Activated naive CD8-positive, alpha-beta T cell treated with anti-CD3 and anti-CD28 coated beads, Interleukin-2, amount 10 ng/mL, durations not matched to agents 7 days and 5 days (primary cell): Measurements from ENCODE around the gene FGGY. TPM values are rescaled to one million over a fixed set of nuclear protein-coding genes. Genes with fewer than 3 reads are reported as not detected.
"Not testable (repeated sequence)": the region's sequence is repeated elsewhere in the genome, so short reads cannot be mapped to it uniquely, and the experiment has no call there.

Experiments
- ATAC-seq: fragments of 150-1000 bp; cut with Tn5 transposase; one replicate; pipeline ENCODE4 v1.10.0; 2021; ENCODE audit warnings: low read depth, moderate library complexity
- POLR2A ChIA-PET: fragments of 350-600 bp; sonication (Branson Sonifier 250); formaldehyde crosslinking; loops from one replicate; lab custom pipeline; 2021; ENCODE audit warnings: antibody characterized with exemption; lab: Charles Lee
- DNase-seq: peaks from one replicate; pipeline ENCODE4 v3.0.0; 2021
- H3K27ac Mint-ChIP-seq: one replicate; pipeline ENCODE4 v1.8.0; 2022; ENCODE audit warnings: mild to moderate bottlenecking, mixed read lengths
- H3K27me3 Mint-ChIP-seq: one replicate; pipeline ENCODE4 v1.8.0; 2022; ENCODE audit warnings: mild to moderate bottlenecking, moderate library complexity, mixed read lengths
- H3K36me3 Mint-ChIP-seq: one replicate; pipeline ENCODE4 v1.8.0; 2021; ENCODE audit warnings: mild to moderate bottlenecking, mixed read lengths
- H3K4me1 Mint-ChIP-seq: one replicate; pipeline ENCODE4 v1.8.0; 2021; ENCODE audit warnings: mixed read lengths
- H3K4me3 Mint-ChIP-seq: one replicate; pipeline ENCODE4 v1.8.0; 2022; ENCODE audit warnings: mild to moderate bottlenecking, moderate library complexity, mixed read lengths
- H3K9me3 Mint-ChIP-seq: one replicate; pipeline ENCODE4 v1.8.0; 2021; ENCODE audit warnings: mixed read lengths
- total RNA-seq, 2 experiments: library from RNA; stranded (reverse); gene quantifications; one replicate each; pipeline ENCODE4 v1.2.3, GENCODE V29; 2021

The FGGY gene
- total RNA-seq, 2 experiments from 2014 or later = 10.1 to 11.7 TPM

GRCh38 chr1:59617434-59617833 lies 320.5 kb downstream of the FGGY start:
- no peak for DNase-seq
- no peaks in the 10 kb centered on the region for H3K4me1 Mint-ChIP-seq
- POLR2A ChIA-PET = no interaction called here

GRCh38 chr1:59619557-59619956 lies 322.7 kb downstream of the FGGY start:
- Mint-ChIP-seq H3K36me3 (peaks cover 5% of the 10 kb centered on the region), H3K9me3 (peaks cover 6% of the 10 kb centered on the region)

More at GRCh38 chr1:59617434-59617833, 320.5 kb downstream of the FGGY start:
- Mint-ChIP-seq H3K27me3 (no peaks in the 10 kb centered on the region), H3K9me3 (peaks cover 8% of the 10 kb centered on the region), H3K36me3 (peaks cover 1% of the 10 kb centered on the region), H3K4me3 (no peak overlapping the region), H3K27ac (no peak overlapping the region)
- ATAC-seq = no peak

GRCh38 chr1:59625384-59625783 lies 328.5 kb downstream of the FGGY start:
- Mint-ChIP-seq H3K27me3 (no peaks in the 10 kb centered on the region), H3K36me3 (peaks cover 5% of the 10 kb centered on the region), H3K9me3 (peaks cover 2% of the 10 kb centered on the region), H3K4me3 (no peak overlapping the region), H3K27ac (no peak overlapping the region), H3K4me1 (no peaks in the 10 kb centered on the region)
- POLR2A ChIA-PET = no interaction called here
- DNase-seq (no peak), ATAC-seq (no peak)

More at GRCh38 chr1:59619557-59619956, 322.7 kb downstream of the FGGY start:
- H3K4me1 Mint-ChIP-seq = no peaks in the 10 kb centered on the region
- no peaks in the 10 kb centered on the region for H3K27me3 Mint-ChIP-seq
- no peak overlapping the region for H3K4me3 Mint-ChIP-seq
- POLR2A ChIA-PET = no interaction called here
- H3K27ac Mint-ChIP-seq = no peak overlapping the region
- DNase-seq (no peak), ATAC-seq (no peak)

- Mint-ChIP-seq H3K36me3 (peaks cover 2% of the 10 kb centered on the region), H3K4me1 (no peaks in the 10 kb centered on the region), H3K27ac (no peak overlapping the region), H3K9me3 (no peaks in the 10 kb centered on the region), H3K4me3 (no peak overlapping the region), H3K27me3 (no peaks in the 10 kb centered on the region)
- ATAC-seq = no peak
- DNase-seq = no peak
- POLR2A ChIA-PET = no interaction called here
These were observed 334.8 kb downstream of the FGGY start for GRCh38 chr1:59631561-59632255.

- Mint-ChIP-seq H3K36me3 (peaks cover 3% of the 10 kb centered on the region), H3K27ac (no peak overlapping the region), H3K4me3 (no peak overlapping the region), H3K4me1 (no peaks in the 10 kb centered on the region), H3K27me3 (no peaks in the 10 kb centered on the region), H3K9me3 (no peaks in the 10 kb centered on the region)
- ATAC-seq (no peak), DNase-seq (no peak)
- POLR2A ChIA-PET = no interaction called here
These were observed 338.2 kb downstream of the FGGY start for GRCh38 chr1:59635097-59635496.

- POLR2A ChIA-PET = no interaction called here
- Mint-ChIP-seq H3K4me3 (no peak overlapping the region), H3K27me3 (no peaks in the 10 kb centered on the region), H3K4me1 (no peaks in the 10 kb centered on the region), H3K9me3 (no peaks in the 10 kb centered on the region), H3K27ac (no peak overlapping the region), H3K36me3 (peaks cover 2% of the 10 kb centered on the region)
- DNase-seq = no peak
- no peak for ATAC-seq
These were observed 341.4 kb downstream of the FGGY start for GRCh38 chr1:59638231-59638711.

- H3K27me3 Mint-ChIP-seq = no peaks in the 10 kb centered on the region
- H3K27ac Mint-ChIP-seq = no peak overlapping the region
- DNase-seq (no peak), ATAC-seq (no peak)
- H3K4me1 Mint-ChIP-seq = no peaks in the 10 kb centered on the region
- POLR2A ChIA-PET = no interaction called here
- peaks cover 2% of the 10 kb centered on the region for H3K36me3 Mint-ChIP-seq
- no peak overlapping the region for H3K4me3 Mint-ChIP-seq
- H3K9me3 Mint-ChIP-seq = no peaks in the 10 kb centered on the region
These were observed 342.4 kb downstream of the FGGY start for GRCh38 chr1:59639266-59639665.

GRCh38 chr1:59640851-59641250 lies 344.0 kb downstream of the FGGY start:
- Mint-ChIP-seq H3K27me3 (no peaks in the 10 kb centered on the region), H3K9me3 (no peaks in the 10 kb centered on the region), H3K4me3 (no peak overlapping the region), H3K27ac (no peak overlapping the region), H3K4me1 (no peaks in the 10 kb centered on the region), H3K36me3 (peaks cover 2% of the 10 kb centered on the region)
- ATAC-seq (no peak), DNase-seq (no peak)
- POLR2A ChIA-PET = no interaction called here

- Mint-ChIP-seq H3K4me3 (no peak overlapping the region), H3K4me1 (no peaks in the 10 kb centered on the region), H3K27me3 (no peaks in the 10 kb centered on the region), H3K27ac (no peak overlapping the region), H3K9me3 (peaks cover 1% of the 10 kb centered on the region), H3K36me3 (no peaks in the 10 kb centered on the region)
- POLR2A ChIA-PET = no interaction called here
- DNase-seq (no peak), ATAC-seq (no peak)
These were observed 344.9 kb downstream of the FGGY start for GRCh38 chr1:59641836-59642235.

- Mint-ChIP-seq H3K4me1 (no peaks in the 10 kb centered on the region), H3K9me3 (peaks cover 1% of the 10 kb centered on the region), H3K27me3 (no peaks in the 10 kb centered on the region), H3K4me3 (no peak overlapping the region), H3K27ac (no peak overlapping the region), H3K36me3 (no peaks in the 10 kb centered on the region)
- POLR2A ChIA-PET = no interaction called here
- DNase-seq (no peak), ATAC-seq (no peak)
These were observed 346.6 kb downstream of the FGGY start for GRCh38 chr1:59643526-59643925.

GRCh38 chr1:59645893-59646292 lies 349.0 kb downstream of the FGGY start:
- H3K9me3 Mint-ChIP-seq = peaks cover 1% of the 10 kb centered on the region
- H3K27me3 Mint-ChIP-seq = no peaks in the 10 kb centered on the region
- ATAC-seq (no peak), DNase-seq (no peak)
- POLR2A ChIA-PET = no interaction called here
- H3K4me3 Mint-ChIP-seq = no peak overlapping the region
- no peaks in the 10 kb centered on the region for H3K36me3 Mint-ChIP-seq
- H3K27ac Mint-ChIP-seq = no peak overlapping the region
- H3K4me1 Mint-ChIP-seq = no peaks in the 10 kb centered on the region

GRCh38 chr1:59653142-59653958 lies 356.5 kb downstream of the FGGY start:
- H3K9me3 Mint-ChIP-seq, POLR2A ChIA-PET, ATAC-seq, H3K27me3 Mint-ChIP-seq, H3K4me3 Mint-ChIP-seq, H3K4me1 Mint-ChIP-seq, DNase-seq, H3K27ac Mint-ChIP-seq, H3K36me3 Mint-ChIP-seq: not testable (repeated sequence)

- Mint-ChIP-seq H3K36me3 (peaks cover 2% of the 10 kb centered on the region), H3K27me3 (no peaks in the 10 kb centered on the region), H3K27ac (no peak overlapping the region), H3K4me3 (no peak overlapping the region), H3K4me1 (no peaks in the 10 kb centered on the region), H3K9me3 (peaks cover 3% of the 10 kb centered on the region)
- DNase-seq = no peak
- POLR2A ChIA-PET = no interaction called here
- no peak for ATAC-seq
These were observed 357.1 kb downstream of the FGGY start for GRCh38 chr1:59653968-59654367.
